Erythroblast (primary cell): ENCODE measurements around the gene TMIGD3.
A peak's percentile ranks its signal among the peaks of the same experiment; 100 is the strongest.

Source experiments
- DNase-seq, 2 experiments: peaks; one replicate each; lab custom pipeline; 2025; lab: John Stamatoyannopoulos, UW
- GATA1 ChIP-seq: IDR thresholded peaks from 2 replicates; pipeline ENCODE4 v1.6.1; 2011; ENCODE audit warnings: low read depth, mild to moderate bottlenecking, control low read depth, low read length, moderate library complexity
- POLR2A ChIP-seq: IDR thresholded peaks from 2 replicates; pipeline ENCODE4 v1.6.1; 2011; ENCODE audit warnings: mild to moderate bottlenecking, low read length

TMIGD3 gene

DNA sequence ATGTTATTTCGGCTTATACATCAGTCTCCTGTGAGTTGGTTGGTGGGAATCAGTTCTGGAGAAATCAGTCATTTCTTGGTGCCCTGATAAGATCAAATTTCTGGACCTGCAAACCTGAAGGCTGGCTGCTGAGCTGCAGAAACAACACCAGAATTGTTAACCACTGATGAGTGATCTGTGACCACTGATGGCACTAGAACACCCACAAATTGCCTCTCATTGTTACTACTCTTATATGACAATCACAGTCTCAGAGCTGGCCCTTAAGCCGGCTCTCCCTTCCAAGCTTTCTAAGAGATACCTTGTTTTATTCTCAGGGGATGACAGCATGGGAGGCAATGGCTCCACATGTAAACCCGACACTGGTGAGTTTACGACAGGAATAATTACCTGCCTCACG lies 27.7 kb downstream of the TMIGD3 start:
- no peak for TF ChIP-seq POLR2A
- TF ChIP-seq GATA1, result no peak
- DNase-seq, result no peak

DNA sequence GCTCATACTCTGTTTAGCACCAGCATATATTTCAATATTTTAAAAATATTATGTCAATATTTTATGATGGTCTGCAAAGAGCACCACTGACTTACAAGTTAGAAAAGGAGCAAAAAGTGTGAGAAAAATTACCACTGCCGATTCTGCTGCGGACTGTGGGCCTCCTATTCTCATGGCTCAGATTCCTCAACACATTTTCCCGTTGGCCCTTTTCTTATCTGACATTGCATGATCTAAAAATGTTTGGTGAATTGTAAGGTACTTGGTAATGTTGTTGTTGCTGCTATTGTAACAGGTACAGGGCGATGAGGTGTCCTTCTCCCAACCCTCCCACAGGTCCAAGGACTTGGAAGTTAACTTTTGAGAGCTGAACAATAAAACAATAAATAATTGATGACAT lies 28.9 kb downstream of the TMIGD3 start:
- DNase-seq, result no peak
- TF ChIP-seq POLR2A (no peak), GATA1 (no peak)

GRCh38 chr1:111474106-111474505 lies 29.3 kb downstream of the TMIGD3 start:
- DNase-seq, result no peak
- TF ChIP-seq POLR2A (no peak), GATA1 (no peak)

GRCh38 chr1:111471538-111471937 lies 31.9 kb downstream of the TMIGD3 start:
- DNase-seq, result no peak
- TF ChIP-seq GATA1, result no peak
- TF ChIP-seq POLR2A, result no peak

DNA sequence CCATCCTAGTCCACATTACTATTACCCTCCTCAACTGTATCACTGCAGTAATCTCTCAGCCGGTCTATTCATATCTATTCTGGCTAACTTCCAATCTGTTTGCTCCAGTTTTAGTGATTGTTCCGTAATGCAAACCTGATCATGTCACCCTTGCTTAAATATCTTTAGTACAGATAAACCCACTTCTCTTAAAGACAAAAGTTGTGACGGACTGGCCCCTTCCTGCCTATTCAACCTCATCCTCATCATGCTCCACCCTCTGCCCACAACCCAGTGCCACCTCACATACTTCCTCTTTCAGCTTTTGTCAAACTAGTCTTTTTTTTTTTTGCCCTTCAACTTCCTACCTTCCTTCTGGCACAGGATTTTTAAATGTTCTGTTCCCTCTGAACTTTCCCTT lies 32.4 kb downstream of the TMIGD3 start:
- no peak for TF ChIP-seq POLR2A
- TF ChIP-seq GATA1, result no peak
- DNase-seq, result no peak

GRCh38 chr1:111470596-111470995 lies 32.8 kb downstream of the TMIGD3 start:
- no peak for TF ChIP-seq POLR2A
- TF ChIP-seq GATA1, result no peak
- DNase-seq, result no peak

DNA sequence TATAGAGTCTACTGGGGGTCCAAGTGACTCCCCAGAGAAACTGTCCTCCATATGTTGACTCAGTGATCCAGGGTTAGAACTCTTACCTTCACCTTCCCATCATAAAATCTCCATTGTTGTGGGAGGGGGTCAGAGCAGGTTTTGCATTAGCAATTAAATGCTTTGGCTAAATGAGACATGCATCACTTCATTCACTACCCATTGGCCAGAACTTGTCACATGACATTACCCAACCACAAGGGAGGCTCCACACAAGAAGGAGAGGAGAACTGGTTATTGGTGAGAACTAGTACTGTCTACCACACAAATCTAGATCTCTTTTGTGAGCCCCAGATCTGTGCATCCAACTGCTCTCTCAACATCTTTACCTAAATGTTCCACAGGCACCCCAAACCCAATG lies 33.9 kb downstream of the TMIGD3 start:
- TF ChIP-seq POLR2A (no peak), GATA1 (no peak)
- DNase-seq, result no peak

- TF ChIP-seq GATA1 (no peak), POLR2A (no peak)
- no peak for DNase-seq
Measured at GRCh38 chr1:111468717-111469100, 34.7 kb downstream of the TMIGD3 start.

DNA sequence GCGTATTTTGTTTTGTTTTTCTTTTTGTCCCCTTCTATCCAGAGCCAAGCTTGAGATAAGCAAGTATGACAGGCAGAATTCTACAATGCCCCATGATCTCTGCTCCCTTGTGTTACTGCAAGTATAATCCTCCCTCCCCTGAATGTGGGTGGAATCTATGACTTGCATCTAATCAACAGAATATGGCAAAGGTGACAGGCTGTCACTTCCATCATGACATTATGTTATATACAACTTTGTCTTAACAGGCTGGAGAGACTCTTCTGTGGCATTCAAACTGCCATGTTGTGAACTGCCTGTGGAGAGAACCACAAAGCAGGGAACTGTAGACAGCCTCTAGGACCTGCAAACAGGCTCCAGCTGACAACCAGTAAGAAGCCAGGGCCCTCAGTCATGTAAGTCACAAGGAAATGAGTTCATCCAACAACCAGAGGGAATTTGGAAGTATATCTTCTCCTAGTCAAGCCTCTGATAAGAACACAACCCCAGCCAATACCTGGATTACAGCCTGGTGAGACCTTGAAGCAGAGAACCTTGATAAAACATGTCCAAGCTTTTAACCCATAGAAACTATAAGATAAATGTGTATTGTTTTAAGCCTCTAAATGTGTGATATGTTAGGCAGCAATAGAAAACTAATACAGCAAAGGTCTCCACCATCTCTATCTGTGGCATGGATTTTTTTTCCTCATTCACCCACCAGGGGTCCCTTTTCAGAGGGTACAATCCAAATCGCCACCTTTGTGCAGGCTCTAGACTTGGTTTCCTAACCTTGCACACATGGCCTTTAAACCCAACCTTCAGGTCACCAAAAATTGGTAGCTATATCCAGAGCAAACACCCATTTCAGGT lies 35.3 kb downstream of the TMIGD3 start:
- TF ChIP-seq GATA1 (no peak), POLR2A (no peak)
- DNase-seq, result peak; percentile 8 to 44

GRCh38 chr1:111466480-111466879 lies 37.0 kb downstream of the TMIGD3 start:
- no peak for DNase-seq
- TF ChIP-seq GATA1, result no peak
- no peak for TF ChIP-seq POLR2A

GRCh38 chr1:111465754-111466153 lies 37.7 kb downstream of the TMIGD3 start:
- DNase-seq, result no peak
- TF ChIP-seq GATA1 (no peak), POLR2A (no peak)

- peak; percentile 58 to 61 for DNase-seq
- TF ChIP-seq POLR2A (no peak), GATA1 (no peak)
Measured at GRCh38 chr1:111463029-111463683, 40.3 kb downstream of the TMIGD3 start.

DNA sequence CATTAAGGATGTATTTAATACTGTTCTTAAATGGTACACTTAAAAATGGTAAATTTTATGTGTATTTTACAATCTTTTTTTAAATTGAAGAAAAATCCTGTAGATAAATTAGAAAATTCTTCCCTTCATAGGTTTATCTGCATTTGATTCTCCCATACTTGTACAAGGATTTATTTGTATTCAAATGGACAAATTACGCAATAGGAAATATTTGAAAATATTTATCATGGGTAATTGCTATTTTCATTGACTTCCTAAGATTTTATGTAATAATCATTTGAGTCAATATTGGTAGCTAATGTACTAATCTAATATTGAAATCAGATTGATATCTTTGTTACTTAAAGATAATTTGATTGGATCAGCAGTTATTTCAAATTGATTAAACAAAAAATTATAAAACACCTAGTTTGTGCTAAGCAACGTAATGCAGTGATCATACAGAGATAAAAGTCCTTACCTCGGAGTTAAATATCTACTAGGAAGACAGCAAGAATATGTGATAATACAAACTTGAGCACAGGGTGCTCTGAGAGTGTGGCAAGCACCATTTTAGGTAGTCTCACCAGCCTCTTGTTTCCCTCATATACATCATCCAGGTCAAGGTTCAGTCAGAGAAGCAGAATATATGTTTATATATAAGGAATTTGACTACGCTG lies 40.9 kb downstream of the TMIGD3 start:
- peak in 1 of 2 experiments; percentile 43 for DNase-seq
- TF ChIP-seq POLR2A (no peak), GATA1 (no peak)

DNA sequence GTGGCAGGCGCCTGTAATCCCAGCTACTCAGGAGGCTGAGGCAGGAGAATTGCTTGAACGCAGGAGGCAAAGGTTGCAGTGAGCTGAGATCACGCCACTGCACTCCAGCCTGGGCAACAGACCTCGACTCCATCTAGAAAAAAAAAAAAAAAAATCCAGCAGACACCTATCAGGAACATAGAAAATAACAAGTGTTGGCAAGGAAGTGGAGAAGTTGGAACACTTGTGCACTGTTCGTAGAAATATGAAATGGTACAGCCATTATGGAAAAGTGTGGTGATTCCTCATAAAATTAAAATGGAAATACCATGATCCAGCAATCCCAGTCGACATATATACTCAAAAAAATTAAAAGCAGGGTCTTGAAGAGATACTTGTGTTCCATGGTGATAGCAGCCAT lies 41.7 kb downstream of the TMIGD3 start:
- TF ChIP-seq GATA1 (no peak), POLR2A (no peak)
- DNase-seq, result no peak
